Adrenal gland (tissue), 12 donors: ENCODE measurements around the gene RNF5. TPM values are rescaled to one million over a fixed set of nuclear protein-coding genes. Genes with fewer than 3 reads are reported as not detected.

Source experiments
- DNase-seq, 7 donors: peaks; one replicate each; pipeline ENCODE4 v3.0.0-alpha.2; 2019 to 2020
- H3K27ac ChIP-seq, 5 donors: fragments of 200-600 bp; sonication (generic) in 4 of 5; 1 replicate in 3 of 5; 2 replicates in 2 of 5; pipeline versions ENCODE4 v1.5.1 to v1.8.0; 2016 to 2020; ENCODE audit warnings: mild to moderate bottlenecking in 1 of 5
- H3K27me3 ChIP-seq: fragments of 200-600 bp; 2 replicates; pipeline ENCODE4 v1.8.0; 2021
- H3K36me3 ChIP-seq, 2 donors: fragments of 200-600 bp; replicated peaks in 1 of 2; 1 replicate in 1 of 2; 2 replicates in 1 of 2; pipeline versions ENCODE4 v1.5.1 to v1.8.0; 2018 to 2022
- H3K4me1 ChIP-seq, 2 donors: fragments of 200-600 bp; replicated peaks in 1 of 2; 1 replicate in 1 of 2; 2 replicates in 1 of 2; pipeline versions ENCODE4 v1.5.1 to v1.8.0; 2018 to 2021
- H3K4me3 ChIP-seq, 4 donors: fragments of 200-600 bp; sonication (generic) in 3 of 4; one replicate each; pipeline ENCODE4 v1.5.1; 2016 to 2018
- H3K9me3 ChIP-seq, 3 donors: fragments of 200-600 bp; sonication (generic) in 1 of 3; replicated peaks in 1 of 3; 1 replicate in 2 of 3; 2 replicates in 1 of 3; pipeline versions ENCODE4 v1.5.1 to v1.8.0; 2016 to 2021
- CTCF ChIP-seq, 6 experiments: fragments of 450-650 bp in 4 of 6; fragments of 200-600 bp in 2 of 6; sonication (generic) in 1 of 6; IDR thresholded peaks; 1 replicate in 5 of 6; 2 replicates in 1 of 6; pipeline versions ENCODE4 v1.5.1 to v1.8.0; 2016 to 2021; ENCODE audit warnings: antibody characterized with exemption in 6 of 6, mild to moderate bottlenecking in 2 of 6, moderate library complexity in 1 of 6
- POLR2A ChIP-seq, 2 donors: fragments of 450-650 bp; IDR thresholded peaks; one replicate each; pipeline ENCODE4 v1.6.1; 2017; ENCODE audit warnings: antibody characterized with exemption in 2 of 2, mild to moderate bottlenecking in 2 of 2, moderate library complexity in 1 of 2
- WGBS, 4 donors: extraction: QIAGEN DNeasy Blood & Tissue Kit in 2 of 4; methylation state at CpG; one replicate each; pipeline versions ENCODE4 v1.1.5 to v1.1.7; 2013 to 2017; 5-methylcytosine and 5-hydroxymethylcytosine counted together
- intact Hi-C, 2 donors: fragments of 100-400 bp; cut with DNase I; formaldehyde crosslinking; loops; one replicate each; pipeline versions ENCODE4 v1.14.1 to v1.15.0; 2022 to 2023
- polyA plus RNA-seq, 3 donors: library from polyadenylated mRNA; stranded (reverse); fragments of 200-250 nt in 2 of 3; fragments of 350-450 nt in 1 of 3; fragmentation: Illumina TruSeq in 1 of 3; extraction: RNeasy Lipid Tissue Mini Kit (QIAGEN cat#74804) in 1 of 3; gene quantifications; one replicate each; pipeline ENCODE4 v1.2.3, GENCODE V29; 2013 to 2014
- total RNA-seq, 9 donors: library from RNA; depleted of rRNA in 4 of 9; stranded (reverse); fragments of >200 nt in 4 of 9; fragments of 120-200 nt in 1 of 9; fragmentation: NEBNext Ultra II Directional in 1 of 9; extraction: Animal tissue kit (Norgen Biotek cat#: 25700) in 1 of 9; gene quantifications; one replicate each; pipeline versions ENCODE4 v1.1.0 to v1.2.4, GENCODE V29; 2013 to 2023
- donor health status: healthy with polysubstance abuse.
- donor health status: Bipolar disorder and iron deficiency.
- donor health status: DM: yes; HTN: yes; CAD: no.
- donor health status: DM: no; HTN: no; CAD: no.
- donor health status: DM: no; HTN: no; CAD: no.
- donor health status: DM: yes; HTN: yes; CAD: no.

RNF5 gene
- total and polyA plus RNA-seq, 12 donors: 47.2 to 146 (median 110) TPM

- Histone ChIP-seq H3K27ac (peak overlapping the region in 1 of 5 donors; percentile 95), H3K27me3 (no peaks in the 10 kb centered on the region), H3K9me3 (no peaks in the 10 kb centered on the region), H3K36me3 (peaks cover 0 to 37% of the 10 kb centered on the region in 2 donors), H3K4me1 (peaks cover 32 to 35% of the 10 kb centered on the region in 2 donors), H3K4me3 (no peak overlapping the region)
- 63 to 72% (median 64%) methylated on average over 10 of the region's 10 CpGs for WGBS, 4 donors
- peak in 1 of 7 donors; percentile 18 for DNase-seq
- intact Hi-C loops: no loop called here
- TF ChIP-seq POLR2A (IDR thresholded peaks at IDR 0.05) (no peak), CTCF (IDR thresholded peaks at IDR 0.05) (no peak)
Observed at GRCh38 chr6:32179766-32180405, 1.7 kb downstream of the RNF5 start.

- no peak for TF ChIP-seq POLR2A (IDR thresholded peaks at IDR 0.05)
- no peak overlapping the region for H3K4me3 ChIP-seq
- DNase-seq: peak in 1 of 7 donors; percentile 27
- H3K9me3 ChIP-seq: no peaks in the 10 kb centered on the region
- peaks cover 23 to 33% of the 10 kb centered on the region in 2 donors for H3K4me1 ChIP-seq
- 83 to 89% (median 87%) methylated on average over 15 of the region's 15 CpGs for WGBS, 4 donors
- intact Hi-C loops: no loop called here
- H3K27ac ChIP-seq: no peak overlapping the region
- no peaks in the 10 kb centered on the region for H3K27me3 ChIP-seq
- H3K36me3 ChIP-seq: peaks cover 0 to 41% of the 10 kb centered on the region in 2 donors
Observed at GRCh38 chr6:32181148-32181702, 3.0 kb downstream of the RNF5 start.

GRCh38 chr6:32181915-32182529 lies 3.8 kb downstream of the RNF5 start:
- no peaks in the 10 kb centered on the region for H3K9me3 ChIP-seq
- H3K4me1 ChIP-seq: peaks cover 15 to 32% of the 10 kb centered on the region in 2 donors
- H3K27ac ChIP-seq: peak overlapping the region in 2 of 5 donors; percentile 49 to 80
- no peak overlapping the region for H3K4me3 ChIP-seq
- H3K36me3 ChIP-seq: peaks cover 0 to 48% of the 10 kb centered on the region in 2 donors
- WGBS, 4 donors: 72 to 90% (median 87%) methylated on average over 6 to 10 of the region's 10 CpGs
- TF ChIP-seq POLR2A (IDR thresholded peaks at IDR 0.05) (no peak), CTCF (IDR thresholded peaks at IDR 0.05) (no peak)
- H3K27me3 ChIP-seq: no peaks in the 10 kb centered on the region
- intact Hi-C loops: no loop called here
- DNase-seq: no peak

GRCh38 chr6:32182555-32182981 lies 4.4 kb downstream of the RNF5 start:
- peaks cover 0 to 54% of the 10 kb centered on the region in 2 donors for H3K36me3 ChIP-seq
- DNase-seq: no peak
- intact Hi-C loops: no loop called here
- H3K9me3 ChIP-seq: no peaks in the 10 kb centered on the region
- H3K27ac ChIP-seq: peak overlapping the region in 2 of 5 donors; percentile 49 to 80
- no peaks in the 10 kb centered on the region for H3K27me3 ChIP-seq
- 86 to 91% (median 89%) methylated on average over 10 of the region's 10 CpGs for WGBS, 4 donors
- H3K4me3 ChIP-seq: no peak overlapping the region
- no peak for TF ChIP-seq POLR2A (IDR thresholded peaks at IDR 0.05)
- TF ChIP-seq CTCF (IDR thresholded peaks at IDR 0.05): no peak
- peaks cover 10 to 29% of the 10 kb centered on the region in 2 donors for H3K4me1 ChIP-seq
